Adipose tissue (tissue), 3 donors: ENCODE measurements around the gene PICK1. TPM values are rescaled to one million over a fixed set of nuclear protein-coding genes. Genes with fewer than 3 reads are reported as not detected.
A peak's percentile ranks its signal among the peaks of the same experiment; 100 is the strongest.
"Not testable (repeated sequence)": the region's sequence is repeated elsewhere in the genome, so short reads cannot be mapped to it uniquely, and the experiment has no call there.

ENCODE experiments used
- H3K27ac ChIP-seq: one replicate; pipeline ENCODE4 v1.5.1; 2013; ENCODE audit warnings: low read depth, low read length
- WGBS, 3 donors: extraction: QIAGEN DNeasy Blood & Tissue Kit; methylation state at CpG; one replicate each; pipeline ENCODE4 v1.1.7; 2013; 5-methylcytosine and 5-hydroxymethylcytosine counted together
- polyA plus RNA-seq, 3 donors: library from polyadenylated mRNA; stranded (reverse); fragments of 200-250 nt; gene quantifications; one replicate each; pipeline ENCODE4 v1.2.3, GENCODE V29; 2013
- donor health status: healthy with polysubstance abuse.
- donor health status: Bipolar disorder and iron deficiency.
- donor health status: healthy.

Gene PICK1
- polyA plus RNA-seq, 3 donors: 19.6 to 23.5 (median 20.6) TPM

DNA sequence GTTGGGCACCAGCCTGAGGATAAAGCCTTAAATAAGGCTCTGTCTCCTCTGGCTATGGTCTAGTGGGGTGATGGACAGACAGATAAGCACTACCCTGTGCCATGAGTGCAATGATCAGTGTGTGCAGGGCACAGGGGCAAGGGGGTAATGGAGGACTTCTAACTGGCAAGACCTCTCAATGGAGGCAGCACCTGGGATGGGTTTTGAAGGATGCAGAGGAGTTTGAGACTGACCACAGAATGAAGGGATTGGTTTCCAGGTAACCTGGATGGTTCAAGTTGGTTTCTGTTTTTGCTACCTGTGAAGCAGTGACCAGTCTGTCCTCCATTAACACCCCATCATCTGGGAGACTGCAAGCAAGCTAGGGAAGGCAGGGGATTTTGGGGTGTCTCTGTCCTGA is 27.8 kb upstream of the PICK1 start:
- no peak overlapping the region for H3K27ac ChIP-seq

DNA sequence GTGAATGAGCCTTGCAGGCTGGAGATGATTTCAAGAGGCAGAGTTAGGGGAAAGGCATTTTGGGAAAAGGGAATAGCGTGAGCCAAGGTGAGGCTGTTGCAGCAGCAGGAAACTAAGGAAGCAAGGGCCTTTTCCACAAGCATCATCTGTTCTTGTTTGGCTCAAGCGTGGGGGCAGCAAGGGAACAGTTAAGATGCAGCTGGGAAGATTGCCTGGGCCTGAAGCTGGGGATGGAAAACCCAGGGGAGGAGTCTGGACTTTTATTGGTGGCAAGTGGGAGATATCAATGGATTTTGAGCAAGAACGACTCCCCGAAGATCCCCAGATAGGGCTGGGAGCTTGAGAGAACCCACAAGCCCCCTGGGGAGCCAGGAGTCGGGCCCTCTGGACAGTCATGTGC is 27.3 kb upstream of the PICK1 start:
- no peak overlapping the region for H3K27ac ChIP-seq
- WGBS, 3 donors: 62 to 68% (median 64%) methylated on average over 5 of the region's 5 CpGs

DNA sequence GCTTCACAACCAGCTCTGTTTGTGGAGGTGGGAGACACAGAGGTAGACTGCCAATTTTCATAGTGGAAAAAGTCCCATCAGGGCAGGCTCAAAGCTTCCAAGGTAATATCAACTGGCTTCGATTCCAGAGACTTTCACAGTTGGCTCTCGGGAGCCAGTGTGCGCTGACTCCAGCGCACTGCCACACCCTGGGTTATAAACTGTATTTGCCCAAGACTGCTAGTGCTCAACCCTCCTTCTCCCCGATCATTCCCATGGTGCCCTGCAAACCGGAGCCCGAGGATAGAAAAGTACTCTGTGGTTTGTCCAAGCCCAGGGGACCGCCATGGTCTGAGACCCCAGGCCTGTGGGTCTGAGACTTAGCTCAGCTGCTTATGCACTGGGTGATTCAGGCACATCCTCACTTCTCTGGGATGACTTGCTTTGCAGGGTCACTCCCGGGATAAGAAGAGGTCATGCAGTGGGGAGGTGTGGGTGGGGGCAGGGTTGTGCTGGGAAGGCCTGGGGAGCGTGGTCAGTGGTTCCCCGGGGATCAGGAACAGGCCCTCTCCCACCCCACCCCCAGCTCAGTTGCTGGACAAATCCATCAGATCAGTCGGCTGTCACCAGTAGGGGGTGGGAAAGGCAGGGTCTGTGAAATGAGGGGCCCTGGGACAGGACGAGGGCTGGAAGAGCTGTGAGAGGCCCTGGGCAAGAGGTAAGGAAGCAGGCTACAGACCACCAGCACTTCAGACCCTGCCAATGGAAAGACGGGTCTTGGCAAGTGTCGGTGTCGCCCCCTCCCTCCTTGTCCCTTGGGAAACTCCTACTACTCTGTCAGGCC is 26.7 kb upstream of the PICK1 start:
- 66 to 78% (median 72%) methylated on average over 16 of the region's 16 CpGs for WGBS, 3 donors
- no peak overlapping the region for H3K27ac ChIP-seq

DNA sequence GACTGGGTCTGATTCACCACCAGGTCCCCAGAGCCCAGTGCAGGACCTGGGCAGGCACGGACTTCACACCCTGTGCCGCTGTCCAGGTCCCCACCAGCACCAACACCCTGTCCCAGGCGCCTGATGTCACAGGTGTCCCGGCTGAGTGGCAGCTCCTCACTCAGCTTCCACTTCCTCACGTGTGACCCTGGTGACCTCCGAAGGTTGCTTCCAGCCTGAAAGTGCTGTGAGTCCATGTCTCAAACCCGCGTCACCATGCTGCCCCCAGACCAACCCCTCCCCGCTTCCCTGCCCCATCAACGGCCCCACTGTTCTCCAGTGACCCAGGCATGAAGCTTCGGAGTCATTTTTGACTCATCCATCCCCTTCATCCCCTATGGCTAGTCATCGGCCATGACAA is 25.7 kb upstream of the PICK1 start:
- H3K27ac ChIP-seq: no peak overlapping the region
- 89 to 92% (median 90%) methylated on average over 12 of the region's 12 CpGs for WGBS, 3 donors

DNA sequence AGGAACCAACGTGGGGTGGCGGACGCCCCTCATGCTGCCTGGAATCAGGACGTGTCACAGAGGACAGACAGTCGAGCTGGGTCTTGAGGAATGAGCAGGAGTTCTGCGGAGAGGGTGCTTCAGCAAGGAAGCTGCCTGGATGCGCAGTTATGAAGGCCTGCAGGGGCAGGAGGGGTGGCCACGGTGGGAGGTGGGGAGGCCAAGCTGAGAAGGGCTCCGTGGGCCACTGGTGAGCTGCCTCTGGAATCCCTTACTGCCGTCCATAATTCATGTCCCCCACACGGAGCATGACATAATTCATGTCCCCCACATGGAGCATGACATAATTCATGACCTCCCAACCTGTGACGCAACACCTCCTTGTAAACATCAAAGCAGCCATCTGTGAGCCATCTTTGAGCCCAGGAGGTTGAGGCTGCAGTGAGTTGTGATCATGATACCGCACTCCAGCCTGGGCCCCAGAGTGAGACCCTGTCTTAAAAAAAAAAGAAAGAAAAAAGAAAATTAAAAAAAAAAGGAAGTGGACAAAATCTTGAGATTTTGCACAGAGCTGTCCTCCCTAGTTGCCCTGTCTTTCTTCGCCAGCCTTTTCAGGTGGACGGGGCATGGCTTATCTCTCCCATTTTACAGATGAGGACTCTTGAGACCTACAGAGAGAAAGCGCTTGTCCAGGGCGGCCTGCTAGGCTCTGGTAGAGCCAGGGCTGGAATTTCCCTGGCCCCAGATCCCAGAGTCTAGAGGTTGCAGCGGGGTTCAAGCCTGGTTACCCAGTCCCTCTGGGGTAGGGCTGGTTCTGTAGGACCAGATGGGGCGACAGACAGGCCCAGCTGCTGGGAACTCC is 24.3 kb upstream of the PICK1 start:
- WGBS, 3 donors: 78 to 81% (median 78%) methylated on average over 19 of the region's 19 CpGs
- no peak overlapping the region for H3K27ac ChIP-seq

DNA sequence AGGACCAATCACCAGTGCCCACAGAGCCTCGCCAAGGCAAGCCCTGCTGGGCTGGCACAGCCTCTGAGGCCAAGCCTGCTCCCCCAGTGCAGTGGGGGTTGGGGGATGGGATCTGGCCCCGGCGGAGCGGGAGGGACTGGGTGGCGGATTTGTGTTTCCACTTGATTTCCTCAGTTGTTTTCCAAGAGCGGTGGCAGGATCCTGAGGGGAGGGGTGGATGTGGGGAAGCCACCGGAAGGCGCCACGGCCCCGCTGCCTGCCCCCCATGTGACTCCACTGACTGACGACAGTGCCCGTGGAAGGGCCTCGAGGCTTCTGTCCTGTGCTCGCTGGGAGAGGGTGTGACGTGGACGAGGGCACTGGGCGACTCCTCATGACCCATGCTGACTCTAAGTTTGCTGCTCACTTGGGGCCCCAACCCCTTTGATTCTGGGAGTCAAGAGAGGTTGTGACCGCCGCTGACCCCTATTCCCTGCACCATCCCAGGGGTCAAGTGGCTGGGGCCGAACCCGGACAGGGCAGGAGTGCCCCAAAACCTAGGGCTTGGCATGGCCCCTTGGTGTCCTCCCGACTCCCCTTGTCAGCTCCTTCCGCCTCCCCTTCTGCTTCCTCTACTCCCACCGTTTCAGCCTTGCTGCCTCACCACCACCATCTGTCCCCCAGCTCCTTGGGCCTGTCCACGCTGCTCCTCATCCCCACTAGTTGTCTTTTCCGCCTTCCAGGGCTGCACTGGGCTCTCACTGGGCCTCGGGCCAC is 23.5 kb upstream of the PICK1 start:
- 59 to 84% (median 71%) methylated on average over 27 of the region's 27 CpGs for WGBS, 3 donors
- H3K27ac ChIP-seq: no peak overlapping the region

DNA sequence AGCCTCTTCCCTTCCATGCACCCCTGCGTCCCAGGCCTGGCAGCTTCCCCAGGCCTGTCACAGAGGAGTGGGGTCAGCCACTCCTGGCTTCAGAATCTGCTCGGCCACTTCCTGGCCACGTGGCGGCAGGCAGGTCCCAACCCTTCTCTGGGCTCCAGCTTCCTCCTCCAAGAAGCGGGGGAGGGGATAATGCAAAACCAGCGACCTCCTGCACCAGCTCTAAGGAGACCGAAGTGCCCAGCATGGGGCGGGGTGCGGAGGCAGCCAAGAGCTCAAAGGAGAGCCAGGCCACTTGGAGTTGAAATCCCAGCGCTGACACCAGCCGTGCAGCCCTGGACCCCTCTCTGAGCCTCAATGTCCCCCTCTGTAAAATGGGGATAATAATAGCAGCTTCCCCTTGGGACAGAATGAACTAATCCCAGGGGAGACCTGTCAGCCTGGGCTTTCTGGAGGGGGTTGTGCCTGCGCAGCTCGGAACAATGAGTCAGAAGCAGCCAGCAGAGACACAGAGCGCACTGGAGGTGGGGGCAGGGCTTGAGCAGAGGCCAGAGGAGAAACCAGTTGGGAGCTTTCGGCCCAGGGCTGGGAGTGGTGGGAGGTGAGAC is 22.8 kb upstream of the PICK1 start:
- WGBS, 3 donors: 38 to 70% (median 39%) methylated on average over 15 of the region's 15 CpGs
- H3K27ac ChIP-seq: peak overlapping the region; percentile 49

DNA sequence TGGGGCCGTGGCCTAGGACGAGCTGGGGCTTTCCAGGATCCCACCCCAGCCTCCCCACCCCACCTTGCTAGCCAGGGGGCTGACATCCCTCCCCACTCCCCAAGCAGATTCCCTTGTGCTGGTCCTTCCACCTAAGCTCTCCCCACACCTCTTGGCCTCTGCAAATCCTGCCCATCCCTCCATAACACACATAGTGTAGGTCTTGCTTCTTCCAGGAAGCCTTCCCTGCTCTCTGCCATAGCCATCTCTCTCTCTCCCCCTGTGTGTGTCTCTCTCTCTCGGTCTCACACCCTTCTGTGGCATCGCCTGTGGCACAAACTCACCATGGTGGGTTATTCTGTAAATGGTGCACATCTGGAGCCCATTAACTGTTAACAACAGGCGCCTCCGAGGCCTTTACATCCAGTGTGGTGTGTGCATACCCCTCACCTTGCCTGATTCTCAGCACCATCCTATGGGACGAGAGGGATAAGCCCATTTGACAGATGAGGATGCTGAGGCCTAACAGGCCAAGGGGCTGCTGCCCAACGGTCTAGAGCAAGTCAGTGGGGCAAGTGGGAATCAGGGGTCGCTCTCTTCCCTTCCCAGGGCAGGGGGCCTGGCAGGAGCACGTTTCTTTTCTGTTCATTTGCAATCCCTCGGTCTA is 22.2 kb upstream of the PICK1 start:
- H3K27ac ChIP-seq: peak overlapping the region; percentile 49
- WGBS, 3 donors: 77 to 88% (median 78%) methylated on average over 10 to 11 of the region's 11 CpGs

DNA sequence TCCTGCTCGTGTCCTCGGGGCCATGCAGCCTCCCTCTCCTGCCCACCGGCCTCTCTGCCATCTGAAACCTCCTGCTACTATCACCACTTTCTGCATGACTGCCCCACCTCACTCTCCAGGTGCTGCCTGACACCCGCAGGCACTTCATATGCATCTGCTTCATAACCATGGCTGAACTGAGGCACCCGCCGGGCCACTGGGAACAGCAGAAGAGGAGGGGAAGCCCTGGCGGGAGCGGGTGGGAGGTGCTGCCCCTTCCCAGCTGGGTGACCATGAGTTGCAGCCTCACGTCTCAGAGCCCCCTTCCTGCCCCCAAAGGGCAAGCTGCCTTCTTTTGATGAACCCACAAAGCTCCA is 21.7 kb upstream of the PICK1 start:
- H3K27ac ChIP-seq: no peak overlapping the region
- 87 to 89% (median 88%) methylated on average over 9 of the region's 9 CpGs for WGBS, 3 donors

DNA sequence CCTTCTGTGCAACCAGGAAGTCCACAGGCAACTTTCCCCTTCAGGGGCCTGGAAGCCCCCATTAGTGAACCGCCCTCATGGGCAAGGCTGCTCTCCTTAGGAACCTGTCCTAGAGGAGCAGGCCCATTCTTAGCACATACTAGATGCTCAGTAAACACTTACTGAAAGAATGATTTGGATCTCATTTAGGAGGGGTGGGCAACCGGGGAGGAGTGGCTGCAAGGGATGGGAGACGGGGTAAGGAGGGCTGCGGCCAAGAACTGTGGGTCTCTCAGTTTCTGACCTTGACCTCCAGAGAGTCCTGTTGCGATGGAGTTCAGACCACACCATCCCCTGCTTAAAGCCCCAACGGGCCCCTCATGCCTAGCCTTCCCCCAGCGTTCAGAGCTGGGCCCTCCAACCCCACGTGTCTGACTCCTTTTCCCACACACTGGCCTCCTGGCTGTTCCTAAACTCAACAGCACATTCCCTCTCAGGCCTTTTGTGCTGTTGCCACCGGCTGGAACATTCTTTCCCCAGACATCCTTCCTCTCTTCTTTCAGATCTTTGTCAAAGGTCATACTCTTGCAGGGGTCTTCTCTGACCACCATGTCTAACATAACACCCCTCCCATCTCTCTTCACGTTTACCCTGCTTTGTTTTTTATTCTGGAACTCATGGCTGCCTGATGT is 20.7 kb upstream of the PICK1 start:
- WGBS, 3 donors: 67 to 77% (median 73%) methylated on average over 10 of the region's 10 CpGs
- H3K27ac ChIP-seq: no peak overlapping the region

DNA sequence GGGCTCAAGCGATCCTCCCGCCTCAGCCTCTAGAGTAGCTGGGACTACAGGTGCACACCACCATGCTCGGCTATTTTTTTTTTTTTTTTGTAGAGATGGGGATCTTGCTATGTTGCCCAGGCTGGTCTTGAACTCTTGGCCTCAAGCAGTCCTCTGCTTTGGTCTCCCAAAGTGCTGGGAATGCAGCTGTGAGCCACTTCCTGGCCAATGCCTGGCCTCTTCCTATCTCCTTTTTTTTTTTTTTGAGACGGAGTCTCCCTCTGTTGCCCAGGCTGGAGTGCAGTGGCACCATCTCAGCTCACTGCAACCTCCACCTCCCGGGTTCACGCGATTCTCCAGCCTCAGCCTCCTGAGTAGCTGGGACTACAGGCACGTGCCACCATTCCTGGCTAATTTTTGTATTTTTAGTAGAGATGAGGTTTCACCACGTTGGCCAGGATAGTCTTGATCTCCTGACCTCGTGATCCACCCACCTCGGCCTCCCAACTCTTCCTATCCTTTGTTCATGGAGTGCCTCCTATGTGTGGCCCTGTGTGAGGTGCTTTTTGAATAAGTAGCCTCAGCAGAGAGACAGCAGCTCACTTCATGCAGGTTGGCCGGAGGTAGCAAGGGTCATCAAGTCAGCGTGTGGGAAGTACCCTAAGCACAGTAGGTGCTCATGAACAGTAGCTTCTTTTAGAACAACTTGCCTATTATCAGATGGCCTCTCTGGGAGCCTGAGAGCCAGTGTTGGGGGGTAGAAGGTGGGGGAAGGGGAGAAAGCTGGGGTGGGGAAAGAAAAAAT is 19.6 kb upstream of the PICK1 start:
- 88 to 90% (median 89%) methylated on average over 13 of the region's 13 CpGs for WGBS, 3 donors
- not testable (repeated sequence) for H3K27ac ChIP-seq

DNA sequence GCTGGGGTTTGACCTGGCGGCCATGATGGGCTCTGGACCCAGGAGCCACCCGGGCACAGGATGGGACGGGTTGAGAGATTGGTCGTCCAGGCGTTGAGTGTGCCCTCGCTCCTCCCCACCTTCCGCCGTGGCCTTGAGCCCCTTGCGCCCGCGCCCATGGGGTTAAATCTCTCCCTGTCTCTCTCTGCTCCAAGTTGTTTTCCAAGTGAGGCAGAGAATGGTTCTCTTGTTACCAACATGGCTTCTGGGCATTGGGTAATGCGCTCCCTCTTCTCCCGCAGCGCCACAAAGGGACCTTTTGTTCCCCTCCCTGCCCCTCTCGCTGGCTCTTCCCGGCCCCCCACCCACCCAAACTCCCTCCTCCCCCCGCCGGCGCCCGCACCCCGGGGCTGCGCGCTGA is 18.8 kb upstream of the PICK1 start:
- 91 to 94% (median 93%) methylated on average over 23 of the region's 23 CpGs for WGBS, 3 donors

DNA sequence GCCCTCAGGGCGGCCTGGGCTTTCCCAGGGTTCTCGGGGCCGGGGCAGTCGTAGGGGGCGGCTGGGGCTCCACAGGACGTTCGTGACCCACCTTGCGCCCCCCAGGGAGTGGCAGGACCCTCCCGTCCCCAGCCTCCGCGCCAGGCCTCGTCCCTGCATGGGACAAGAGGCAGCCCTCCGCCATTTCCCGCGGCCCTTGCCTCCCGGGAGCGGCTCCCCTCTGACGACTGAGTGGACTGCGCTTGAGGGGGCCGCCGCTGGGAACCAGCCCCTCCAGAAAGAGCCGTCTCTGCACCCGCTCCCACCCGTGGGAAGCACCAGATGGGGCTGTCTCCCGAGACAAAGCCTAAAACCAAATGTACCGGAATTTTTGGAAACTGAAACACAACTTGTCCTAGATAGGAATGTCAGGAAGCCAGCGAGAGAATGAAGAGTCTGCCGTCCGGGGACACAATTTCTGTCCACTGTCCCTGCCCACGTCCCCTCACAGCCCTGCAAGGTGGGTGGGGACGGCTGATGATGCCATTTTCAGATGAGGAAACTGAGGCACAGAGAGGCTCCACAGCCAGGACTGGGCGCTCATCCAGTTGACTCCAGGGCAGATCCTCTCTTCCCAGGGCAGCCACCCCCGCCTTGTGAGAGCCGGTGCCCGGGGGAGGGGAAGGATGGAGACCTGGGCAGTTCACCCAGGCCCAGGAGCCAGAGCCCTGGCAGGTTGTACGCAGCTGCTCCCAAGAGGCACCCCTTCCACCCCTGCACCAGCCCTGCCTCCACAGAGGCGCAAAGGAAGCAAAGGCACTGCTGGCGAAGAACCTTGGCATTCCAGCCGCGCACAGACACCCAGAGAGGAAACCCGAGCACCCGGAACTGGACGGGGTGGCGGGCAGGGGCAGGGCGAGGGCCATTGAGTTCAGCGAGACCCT is 18.1 kb upstream of the PICK1 start:
- peak overlapping the region; percentile 24 for H3K27ac ChIP-seq
- 64 to 74% (median 73%) methylated on average over 45 to 46 of the region's 46 CpGs for WGBS, 3 donors

More for the DNA sequence above, 18.8 kb upstream of the PICK1 start:
- no peak overlapping the region for H3K27ac ChIP-seq

DNA sequence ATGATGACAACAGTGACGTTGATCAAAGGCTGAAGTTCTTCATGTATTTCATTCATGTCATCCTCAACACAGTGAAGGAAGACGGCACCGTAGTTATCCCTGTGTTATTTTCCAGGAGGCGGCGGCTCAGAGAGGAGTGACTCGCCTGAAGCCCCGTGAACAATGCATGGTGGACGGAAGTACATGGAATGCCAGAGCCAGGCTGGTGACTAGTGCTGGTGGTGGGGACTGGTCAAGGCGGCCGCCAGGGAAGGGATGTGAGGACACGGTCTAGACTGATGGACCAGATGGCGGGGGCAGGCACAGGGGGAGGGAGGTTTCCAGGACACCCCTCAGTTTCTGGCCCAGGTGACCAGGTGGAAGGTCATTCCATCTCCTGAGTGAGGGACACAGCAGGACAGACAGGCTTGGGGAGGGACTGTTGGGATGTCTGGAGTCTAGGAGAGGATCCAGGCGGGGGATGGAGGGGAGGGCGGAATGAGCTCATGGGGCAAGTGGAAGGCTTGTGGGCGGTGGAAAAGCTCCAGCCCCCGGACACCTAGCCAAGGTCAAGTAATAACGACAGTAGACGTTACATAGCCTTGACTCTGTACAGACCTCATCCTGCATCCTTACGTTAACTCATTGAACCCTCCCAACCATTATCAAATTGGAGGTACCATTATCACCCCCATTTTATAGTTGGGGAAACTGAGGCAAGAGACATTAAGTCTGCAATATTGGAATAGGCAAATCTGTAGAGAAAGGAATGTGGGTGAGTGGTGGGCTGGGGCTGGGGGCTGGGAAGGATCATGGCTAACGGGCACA is 16.0 kb upstream of the PICK1 start:
- no peak overlapping the region for H3K27ac ChIP-seq
- 78 to 82% (median 81%) methylated on average over 20 of the region's 20 CpGs for WGBS, 3 donors

DNA sequence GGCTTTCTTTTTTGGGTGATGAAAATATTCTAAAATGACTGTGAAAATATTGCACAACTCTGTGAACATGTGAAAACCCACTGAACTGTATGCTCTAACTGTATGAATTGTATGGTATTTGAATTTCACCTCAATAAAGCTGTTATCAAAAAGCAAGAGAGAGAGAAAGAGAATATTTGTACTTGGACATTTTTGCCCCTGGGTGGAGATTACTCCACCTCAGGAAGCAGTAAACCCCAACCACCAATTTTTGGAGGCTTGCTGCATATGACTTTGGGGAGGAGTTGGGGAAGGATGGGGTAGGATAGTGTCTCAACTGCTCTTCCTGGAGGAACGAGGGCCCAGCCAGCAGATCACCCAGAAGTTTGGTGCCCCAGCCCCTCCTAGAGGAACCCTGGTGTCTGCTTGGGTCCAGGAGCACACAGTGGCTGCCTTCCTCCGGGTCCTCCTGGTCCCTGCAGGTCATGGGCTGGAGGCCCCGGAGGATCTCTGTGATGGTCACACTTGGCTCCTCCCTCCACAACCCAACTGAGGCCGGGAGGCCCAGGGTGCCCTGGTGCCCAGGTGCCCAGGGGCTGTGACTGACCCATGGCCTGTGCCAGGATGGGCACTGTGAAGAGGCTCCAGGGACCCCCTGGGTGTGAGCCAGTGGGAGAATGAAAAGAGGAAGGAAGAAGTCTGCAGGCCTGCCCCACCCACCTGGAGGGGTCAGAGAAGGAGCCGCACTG is 15.3 kb upstream of the PICK1 start:
- H3K27ac ChIP-seq: no peak overlapping the region
- WGBS, 3 donors: 46 to 73% (median 62%) methylated on average over 5 of the region's 5 CpGs
